Left lung (tissue), 10 donors: ENCODE results near the gene NFE2L3. TPM values are rescaled to one million over a fixed set of nuclear protein-coding genes. Genes with fewer than 3 reads are reported as not detected.
"Not testable (repeated sequence)": the region's sequence is repeated elsewhere in the genome, so short reads cannot be mapped to it uniquely, and the experiment has no call there.

Experiments
- ATAC-seq: fragments of 200-7000 bp; cut with Tn5 transposase; one replicate; pipeline ENCODE4 v1.9.1; 2020; ENCODE audit warnings: moderate library complexity
- DNase-seq, 4 donors: peaks; one replicate each; pipeline ENCODE4 v3.0.0-alpha.2; 2013 to 2020
- H3K27ac ChIP-seq, 2 donors: fragments of 200-600 bp; sonication (generic) in 1 of 2; one replicate each; pipeline versions ENCODE4 v1.5.0 to v1.8.0; 2020 to 2021
- H3K27me3 ChIP-seq, 2 donors: fragments of 200-600 bp; sonication (generic) in 1 of 2; one replicate each; pipeline versions ENCODE4 v1.5.0 to v1.8.0; 2020 to 2021
- H3K36me3 ChIP-seq, 2 donors: fragments of 200-600 bp; sonication (generic) in 1 of 2; one replicate each; pipeline versions ENCODE4 v1.5.0 to v1.8.0; 2020 to 2021
- H3K4me1 ChIP-seq, 2 donors: fragments of 200-600 bp; one replicate each; pipeline ENCODE4 v1.8.0; 2021
- H3K4me3 ChIP-seq, 2 donors: fragments of 200-600 bp; sonication (generic) in 1 of 2; one replicate each; pipeline versions ENCODE4 v1.5.0 to v1.8.0; 2020 to 2021; ENCODE audit warnings: mild to moderate bottlenecking in 1 of 2
- H3K9me3 ChIP-seq, 2 donors: fragments of 200-600 bp; sonication (generic) in 1 of 2; one replicate each; pipeline versions ENCODE4 v1.5.0 to v1.8.0; 2020 to 2021
- intact Hi-C, 2 donors: fragments of 100-400 bp; cut with DNase I; formaldehyde crosslinking; loops; one replicate each; pipeline versions ENCODE4 v1.11.2 to v1.14.2; 2022
- polyA plus RNA-seq, 6 donors: library from polyadenylated mRNA; unstranded; fragments of 120-200 nt; gene quantifications; one replicate each; pipeline ENCODE4 v1.2.1, GENCODE V29; 2013; ENCODE audit not compliant: insufficient read length in 6 of 6
- total RNA-seq, 2 donors: library from RNA; stranded (reverse); fragmentation: NEBNext Ultra II Directional; extraction: Animal tissue kit (Norgen Biotek cat#: 25700); gene quantifications; one replicate each; pipeline ENCODE4 v1.2.1, GENCODE V29; 2021
- TF ChIP-seq, protein P1 (sequence below), 2 donors: fragments of 200-600 bp; sonication (generic) in 1 of 2; IDR thresholded peaks; one replicate each; pipeline versions ENCODE4 v1.5.0 to v1.8.0; 2021; ENCODE audit warnings: antibody characterized with exemption in 2 of 2
- donor health status: DM: no; HTN: yes; CAD: no.
- donor health status: DM: no; HTN: no; CAD: no.

NFE2L3 gene
- total and polyA plus RNA-seq, 8 donors: 4.9 to 20.8 (median 19.1) TPM

DNA sequence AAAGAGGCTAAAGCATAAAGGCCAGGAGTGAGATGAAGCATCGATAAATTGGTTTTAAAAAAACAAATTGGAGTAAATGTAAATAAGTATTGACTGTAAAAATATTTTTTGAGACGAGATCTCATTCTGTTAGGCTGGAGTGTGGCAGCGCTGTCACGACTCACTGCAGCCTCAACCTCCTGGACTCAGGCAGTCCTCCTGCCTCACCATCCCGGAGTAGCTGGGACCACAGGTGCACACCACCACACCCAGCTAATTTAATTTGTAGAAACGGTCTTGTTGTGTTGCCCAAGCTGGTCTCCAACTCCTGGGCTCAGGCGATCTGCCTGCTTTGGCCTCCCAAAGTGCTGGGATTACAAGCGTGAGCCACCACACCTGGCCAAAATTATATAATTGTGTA is 30.7 kb downstream of the NFE2L3 start:
- Histone ChIP-seq H3K9me3 (no peaks in the 10 kb centered on the region), H3K4me3 (no peak overlapping the region), H3K36me3 (peaks cover 0 to 33% of the 10 kb centered on the region in 2 donors), H3K27me3 (no peaks in the 10 kb centered on the region), H3K27ac (no peak overlapping the region), H3K4me1 (peaks cover 0 to 16% of the 10 kb centered on the region in 2 donors)
- intact Hi-C loops: no loop called here
- DNase-seq (no peak), ATAC-seq (no peak)
- TF ChIP-seq, protein P1, sequence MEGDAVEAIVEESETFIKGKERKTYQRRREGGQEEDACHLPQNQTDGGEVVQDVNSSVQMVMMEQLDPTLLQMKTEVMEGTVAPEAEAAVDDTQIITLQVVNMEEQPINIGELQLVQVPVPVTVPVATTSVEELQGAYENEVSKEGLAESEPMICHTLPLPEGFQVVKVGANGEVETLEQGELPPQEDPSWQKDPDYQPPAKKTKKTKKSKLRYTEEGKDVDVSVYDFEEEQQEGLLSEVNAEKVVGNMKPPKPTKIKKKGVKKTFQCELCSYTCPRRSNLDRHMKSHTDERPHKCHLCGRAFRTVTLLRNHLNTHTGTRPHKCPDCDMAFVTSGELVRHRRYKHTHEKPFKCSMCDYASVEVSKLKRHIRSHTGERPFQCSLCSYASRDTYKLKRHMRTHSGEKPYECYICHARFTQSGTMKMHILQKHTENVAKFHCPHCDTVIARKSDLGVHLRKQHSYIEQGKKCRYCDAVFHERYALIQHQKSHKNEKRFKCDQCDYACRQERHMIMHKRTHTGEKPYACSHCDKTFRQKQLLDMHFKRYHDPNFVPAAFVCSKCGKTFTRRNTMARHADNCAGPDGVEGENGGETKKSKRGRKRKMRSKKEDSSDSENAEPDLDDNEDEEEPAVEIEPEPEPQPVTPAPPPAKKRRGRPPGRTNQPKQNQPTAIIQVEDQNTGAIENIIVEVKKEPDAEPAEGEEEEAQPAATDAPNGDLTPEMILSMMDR (IDR thresholded peaks at IDR 0.05): no peak

DNA sequence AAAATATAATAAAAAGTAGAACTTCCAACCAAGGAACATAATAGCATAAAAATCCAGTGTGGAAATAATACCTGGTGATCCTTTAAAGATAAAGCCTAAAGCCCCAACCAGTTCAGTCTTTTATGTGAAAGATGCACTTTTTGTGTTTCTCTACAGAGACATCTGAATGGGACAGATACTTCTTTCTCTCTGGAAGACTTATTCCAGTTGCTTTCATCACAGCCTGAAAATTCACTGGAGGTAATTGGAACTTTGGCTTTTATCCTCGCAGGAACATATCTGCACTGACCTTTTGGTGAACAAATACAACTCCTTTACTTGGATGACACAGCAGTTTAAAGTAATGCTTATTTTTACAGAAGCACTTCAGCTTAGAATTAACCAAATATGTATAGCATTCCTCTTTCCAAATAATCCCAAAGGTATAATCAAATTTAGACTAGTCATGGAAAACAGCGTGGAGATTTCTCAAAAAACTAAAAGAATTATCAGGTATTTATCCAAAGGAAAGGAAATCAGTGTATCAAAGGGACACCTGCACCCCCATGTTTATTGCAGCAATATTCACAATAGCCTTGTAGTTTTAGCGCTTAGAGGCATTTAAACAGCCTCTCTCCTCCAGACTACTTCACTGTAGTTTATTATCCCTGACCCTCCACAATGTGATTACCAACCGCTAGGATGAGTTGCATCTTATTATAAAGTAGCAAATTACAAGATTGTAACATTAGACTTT is 31.7 kb downstream of the NFE2L3 start:
- no peak overlapping the region for H3K4me3 ChIP-seq

DNA sequence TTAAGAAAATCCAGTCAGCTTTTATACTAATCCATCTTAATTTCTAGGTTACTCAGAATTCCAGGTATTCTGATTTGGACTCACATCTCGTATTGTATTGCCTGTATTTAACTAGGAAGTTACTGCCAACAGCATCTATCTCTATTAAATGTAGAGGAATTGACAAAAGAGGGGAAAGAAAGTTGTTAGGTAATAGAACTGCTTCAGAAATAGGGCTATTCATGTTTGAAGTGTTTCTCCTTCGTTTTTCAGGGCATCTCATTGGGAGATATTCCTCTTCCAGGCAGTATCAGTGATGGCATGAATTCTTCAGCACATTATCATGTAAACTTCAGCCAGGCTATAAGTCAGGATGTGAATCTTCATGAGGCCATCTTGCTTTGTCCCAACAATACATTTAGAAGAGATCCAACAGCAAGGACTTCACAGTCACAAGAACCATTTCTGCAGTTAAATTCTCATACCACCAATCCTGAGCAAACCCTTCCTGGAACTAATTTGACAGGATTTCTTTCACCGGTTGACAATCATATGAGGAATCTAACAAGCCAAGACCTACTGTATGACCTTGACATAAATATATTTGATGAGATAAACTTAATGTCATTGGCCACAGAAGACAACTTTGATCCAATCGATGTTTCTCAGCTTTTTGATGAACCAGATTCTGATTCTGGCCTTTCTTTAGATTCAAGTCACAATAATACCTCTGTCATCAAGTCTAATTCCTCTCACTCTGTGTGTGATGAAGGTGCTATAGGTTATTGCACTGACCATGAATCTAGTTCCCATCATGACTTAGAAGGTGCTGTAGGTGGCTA is 32.5 kb downstream of the NFE2L3 start:
- peaks cover 0 to 51% of the 10 kb centered on the region in 2 donors for H3K36me3 ChIP-seq
- ATAC-seq, intact Hi-C loops, H3K4me3 ChIP-seq, H3K27me3 ChIP-seq, H3K9me3 ChIP-seq, DNase-seq: not testable (repeated sequence)
- H3K27ac ChIP-seq: peak overlapping the region in 1 of 2 donors; percentile 21
- peaks cover 0 to 24% of the 10 kb centered on the region in 2 donors for H3K4me1 ChIP-seq

More for the DNA sequence above, 31.7 kb downstream of the NFE2L3 start:
- intact Hi-C loops: no loop called here
- Histone ChIP-seq H3K4me1 (peaks cover 0 to 17% of the 10 kb centered on the region in 2 donors), H3K27me3 (no peaks in the 10 kb centered on the region), H3K27ac (peak overlapping the region in 1 of 2 donors; percentile 29), H3K36me3 (peaks cover 0 to 43% of the 10 kb centered on the region in 2 donors), H3K9me3 (no peaks in the 10 kb centered on the region)
- ATAC-seq (no peak), DNase-seq (no peak)
- TF ChIP-seq, protein P1 (IDR thresholded peaks at IDR 0.05): no peak

GRCh38 chr7:26185131-26185843 is 33.3 kb downstream of the NFE2L3 start:
- Histone ChIP-seq H3K27me3 (no peaks in the 10 kb centered on the region), H3K36me3 (peaks cover 0 to 59% of the 10 kb centered on the region in 2 donors), H3K4me1 (peaks cover 0 to 28% of the 10 kb centered on the region in 2 donors), H3K9me3 (no peaks in the 10 kb centered on the region), H3K4me3 (no peak overlapping the region), H3K27ac (no peak overlapping the region)
- no peak for DNase-seq
- no peak for ATAC-seq
- intact Hi-C loops: no loop called here
- TF ChIP-seq, protein P1 (IDR thresholded peaks at IDR 0.05): no peak

GRCh38 chr7:26185844-26186180 is 33.8 kb downstream of the NFE2L3 start:
- no peak for ATAC-seq
- no peaks in the 10 kb centered on the region for H3K27me3 ChIP-seq
- DNase-seq: no peak
- no peak overlapping the region for H3K27ac ChIP-seq
- peaks cover 0 to 64% of the 10 kb centered on the region in 2 donors for H3K36me3 ChIP-seq
- intact Hi-C loops: no loop called here
- H3K9me3 ChIP-seq: no peaks in the 10 kb centered on the region
- no peak overlapping the region for H3K4me3 ChIP-seq
- H3K4me1 ChIP-seq: peaks cover 0 to 28% of the 10 kb centered on the region in 2 donors
- TF ChIP-seq, protein P1 (IDR thresholded peaks at IDR 0.05): no peak
